Testis (tissue), 2 donors: ENCODE data around the gene C1QTNF7.

Source experiments
- CTCF ChIP-seq, 3 experiments: fragments of 450-650 bp in 2 of 3; fragments of 200-600 bp in 1 of 3; sonication (generic) in 1 of 3; IDR thresholded peaks; one replicate each; pipeline ENCODE4 v1.5.1; 2016 to 2019; ENCODE audit warnings: antibody characterized with exemption in 3 of 3, mild to moderate bottlenecking in 2 of 3, moderate library complexity in 1 of 3
- POLR2A ChIP-seq: fragments of 450-650 bp; IDR thresholded peaks from one replicate; pipeline ENCODE4 v1.6.1; 2017; ENCODE audit warnings: antibody characterized with exemption, mild to moderate bottlenecking, moderate library complexity

- TF ChIP-seq CTCF (IDR thresholded peaks at IDR 0.05) (no peak), POLR2A (no peak)
Measured at GRCh38 chr4:15493411-15493810, 65.6 kb downstream of the C1QTNF7 start.
